Prostate gland (tissue), 2 donors: ENCODE measurements around the gene ANKRD40. TPM values are rescaled to one million over a fixed set of nuclear protein-coding genes. Genes with fewer than 3 reads are reported as not detected.
A peak's percentile ranks its signal among the peaks of the same experiment; 100 is the strongest.

Source experiments
- DNase-seq: peaks from one replicate; pipeline ENCODE4 v3.0.0-alpha.2; 2019; ENCODE audit warnings: low spot score
- H3K27ac ChIP-seq, 2 donors: fragments of 200-600 bp; sonication (generic); 2 replicates each; pipeline ENCODE4 v1.5.1; 2017 to 2019
- H3K27me3 ChIP-seq: fragments of 200-600 bp; sonication (generic); replicated peaks from 2 replicates; pipeline ENCODE4 v1.5.1; 2019; ENCODE audit not compliant: insufficient read depth
- H3K36me3 ChIP-seq, 2 donors: fragments of 200-600 bp; sonication (generic); 1 replicate in 1 of 2; 2 replicates in 1 of 2; pipeline versions ENCODE4 v1.5.1 to v1.8.1; 2017 to 2019
- H3K4me1 ChIP-seq: fragments of 200-600 bp; sonication (generic); replicated peaks from 2 replicates; pipeline ENCODE4 v1.5.1; 2019
- H3K4me3 ChIP-seq, 2 donors: fragments of 200-600 bp; sonication (generic); 2 replicates each; pipeline ENCODE4 v1.5.1; 2017 to 2019
- H3K9me3 ChIP-seq: fragments of 200-600 bp; sonication (generic); 2 replicates; pipeline ENCODE4 v1.5.1; 2017
- CTCF ChIP-seq, 4 experiments: fragments of 200-600 bp in 2 of 4; fragments of 450-650 bp in 2 of 4; sonication (generic) in 2 of 4; IDR thresholded peaks; 1 replicate in 3 of 4; 2 replicates in 1 of 4; pipeline ENCODE4 v1.5.1; 2016 to 2019; ENCODE audit warnings: antibody characterized with exemption in 4 of 4, mild to moderate bottlenecking in 2 of 4, moderate library complexity in 2 of 4
- POLR2A ChIP-seq: fragments of 450-650 bp; IDR thresholded peaks from one replicate; pipeline ENCODE4 v1.6.1; 2016; ENCODE audit warnings: antibody characterized with exemption, mild to moderate bottlenecking
- POLR2AphosphoS5 ChIP-seq: sonication (generic); formaldehyde crosslinking; IDR thresholded peaks from one replicate; pipeline ENCODE4 v1.6.1; 2017; ENCODE audit warnings: antibody characterized with exemption
- WGBS: methylation state at CpG from one replicate; pipeline ENCODE4 v1.1.5; 2018; 5-methylcytosine and 5-hydroxymethylcytosine counted together
- intact Hi-C: fragments of 100-400 bp; cut with DNase I; formaldehyde crosslinking; loops from one replicate; pipeline ENCODE4 v1.14.2; 2022
- total RNA-seq, 2 donors: library from RNA; depleted of rRNA; stranded (reverse); fragments of >200 nt; gene quantifications; one replicate each; pipeline ENCODE4 v1.1.0, GENCODE V29; 2016

Gene ANKRD40
- total RNA-seq, 2 donors from 2014 or later = 31.2 to 36.0 TPM

DNA sequence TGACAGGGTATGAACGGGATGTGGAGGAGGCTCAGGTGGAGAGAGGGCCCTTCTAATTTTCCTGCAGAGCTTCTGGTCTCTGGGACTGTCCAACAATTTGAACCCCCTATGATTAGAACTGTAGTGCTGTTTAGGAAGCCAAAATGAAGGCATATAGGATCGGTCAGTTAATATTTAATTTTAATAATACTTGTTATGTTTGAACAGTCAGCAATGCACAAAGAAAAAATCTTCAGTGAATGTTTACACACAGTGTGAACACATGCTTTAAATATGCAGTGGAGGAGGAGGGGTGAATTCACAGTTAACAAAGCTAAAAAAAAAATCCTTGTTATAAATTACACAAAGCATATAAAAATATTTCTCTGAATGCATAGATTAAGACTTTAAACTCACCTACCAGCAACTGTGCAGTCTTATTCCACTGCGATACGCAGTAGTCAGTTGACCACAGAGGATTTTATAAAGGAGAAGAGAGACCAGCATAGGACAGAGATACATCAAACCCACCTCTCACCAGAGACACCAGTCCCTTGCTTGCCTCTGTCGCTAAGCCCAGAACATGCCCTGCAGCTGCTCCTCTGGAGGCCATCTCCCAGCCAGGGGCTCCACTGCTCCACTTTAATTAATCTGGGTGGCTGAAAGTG lies 14.6 kb downstream of the ANKRD40 start:
- no peak overlapping the region for H3K4me3 ChIP-seq
- no peaks in the 10 kb centered on the region for H3K9me3 ChIP-seq
- DNase-seq = no peak
- 42% methylated on average over 5 of the region's 5 CpGs for whole genome bisulfite sequencing
- TF ChIP-seq POLR2AphosphoS5 = peak; percentile 45
- TF ChIP-seq CTCF (IDR thresholded peaks at IDR 0.05) = no peak
- no peak for TF ChIP-seq POLR2A
- intact Hi-C loops = no loop called here
- peak overlapping the region; percentile 65 to 73 for H3K27ac ChIP-seq
- H3K4me1 ChIP-seq = peaks cover 24% of the 10 kb centered on the region
- peaks cover 7 to 9% of the 10 kb centered on the region in 2 donors for H3K36me3 ChIP-seq
- no peaks in the 10 kb centered on the region for H3K27me3 ChIP-seq

DNA sequence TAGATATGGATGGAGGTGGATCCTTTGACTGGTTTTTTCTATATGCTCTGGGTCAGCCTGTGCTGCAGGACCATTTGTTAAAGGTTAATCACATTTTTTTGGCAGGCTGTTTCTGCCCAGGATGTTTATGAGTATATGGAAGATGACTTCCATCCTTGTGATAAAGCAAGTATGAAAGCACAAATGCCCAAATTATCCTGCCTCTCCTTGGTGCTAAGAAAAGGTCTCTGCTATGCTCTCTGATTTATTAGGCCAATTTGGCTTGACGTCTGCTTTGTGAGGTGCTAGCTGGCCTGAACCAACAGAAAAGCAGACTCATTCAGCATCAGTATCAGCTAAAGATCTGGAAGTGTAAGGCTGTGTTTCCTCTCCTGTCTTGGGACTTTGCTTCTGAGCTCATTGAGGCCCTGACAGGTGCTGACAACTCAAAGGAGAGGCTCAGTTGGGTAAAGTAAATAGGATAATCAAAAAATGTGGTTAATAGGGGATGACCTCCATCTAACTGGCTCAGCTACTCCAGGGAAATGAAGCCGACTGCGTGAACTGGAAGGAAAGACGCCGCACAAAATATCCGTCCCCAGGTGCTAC lies 15.2 kb downstream of the ANKRD40 start:
- Histone ChIP-seq H3K27ac (peak overlapping the region; percentile 65 to 73), H3K4me3 (no peak overlapping the region), H3K36me3 (peaks cover 7 to 9% of the 10 kb centered on the region in 2 donors), H3K9me3 (no peaks in the 10 kb centered on the region), H3K27me3 (no peaks in the 10 kb centered on the region), H3K4me1 (peaks cover 24% of the 10 kb centered on the region)
- WGBS = 44% methylated on average over 6 of the region's 6 CpGs
- TF ChIP-seq POLR2AphosphoS5 (no peak), CTCF (IDR thresholded peaks at IDR 0.05) (no peak), POLR2A (no peak)
- intact Hi-C loops = no loop called here
- no peak for DNase-seq

- no peak for DNase-seq
- TF ChIP-seq POLR2A (no peak), POLR2AphosphoS5 (no peak), CTCF (IDR thresholded peaks at IDR 0.05) (no peak)
- no peak overlapping the region for H3K4me3 ChIP-seq
- WGBS = 41% methylated on average over 6 of the region's 6 CpGs
- H3K36me3 ChIP-seq = peaks cover 7 to 9% of the 10 kb centered on the region in 2 donors
- peak overlapping the region; percentile 2 to 73 for H3K27ac ChIP-seq
- H3K4me1 ChIP-seq = peaks cover 28% of the 10 kb centered on the region
- intact Hi-C loops = no loop called here
- H3K27me3 ChIP-seq = no peaks in the 10 kb centered on the region
- H3K9me3 ChIP-seq = no peaks in the 10 kb centered on the region
Measured at GRCh38 chr17:50691550-50692447, 15.9 kb downstream of the ANKRD40 start.

GRCh38 chr17:50690887-50691549 lies 16.7 kb downstream of the ANKRD40 start:
- Histone ChIP-seq H3K27me3 (no peaks in the 10 kb centered on the region), H3K36me3 (peaks cover 5 to 7% of the 10 kb centered on the region in 2 donors), H3K27ac (peak overlapping the region; percentile 2 to 11), H3K9me3 (no peaks in the 10 kb centered on the region), H3K4me1 (peaks cover 28% of the 10 kb centered on the region), H3K4me3 (no peak overlapping the region)
- intact Hi-C loops = no loop called here
- WGBS = 62% methylated on average over 9 of the region's 9 CpGs
- no peak for TF ChIP-seq POLR2AphosphoS5
- no peak for DNase-seq
